HFFc6 (cell line): ENCODE results near the gene SLC6A17. TPM values are rescaled to one million over a fixed set of nuclear protein-coding genes. Genes with fewer than 3 reads are reported as not detected.

Source experiments
- DNase-seq: peaks from one replicate; pipeline ENCODE4 v3.0.0-alpha.2; 2018
- H3K27ac Mint-ChIP-seq: 2 replicates; pipeline ENCODE4 v1.8.0; 2020; ENCODE audit warnings: mild to moderate bottlenecking, mixed read lengths
- H3K27me3 Mint-ChIP-seq: 2 replicates; pipeline ENCODE4 v1.8.0; 2021; ENCODE audit warnings: mild to moderate bottlenecking, moderate library complexity, mixed read lengths; ENCODE audit not compliant: insufficient read depth
- H3K36me3 Mint-ChIP-seq: 2 replicates; pipeline ENCODE4 v1.8.0; 2021; ENCODE audit warnings: low read depth, mixed read lengths
- H3K4me1 Mint-ChIP-seq: 2 replicates; pipeline ENCODE4 v1.8.0; 2020; ENCODE audit warnings: low read depth, mixed read lengths
- H3K4me3 Mint-ChIP-seq: 2 replicates; pipeline ENCODE4 v1.8.0; 2020; ENCODE audit warnings: mild to moderate bottlenecking, moderate library complexity, mixed read lengths
- H3K9me3 Mint-ChIP-seq: 2 replicates; pipeline ENCODE4 v1.8.0; 2020; ENCODE audit warnings: mild to moderate bottlenecking, mixed read lengths
- total RNA-seq, 6 experiments: library from RNA; stranded (reverse); fragmentation: NEBNext Ultra II Directional; extraction: Animal tissue kit (Norgen Biotek cat#: 25700); gene quantifications; 2 replicates in 1 of 6; 3 replicates in 5 of 6; pipeline ENCODE4 v1.2.3, GENCODE V29; 2021
- TF ChIP-seq, protein P1 (sequence below): fragments of 200-600 bp; sonication (generic); IDR thresholded peaks from 2 replicates; pipeline ENCODE4 v1.5.0; 2021; ENCODE audit warnings: antibody characterized with exemption, mild to moderate bottlenecking

The SLC6A17 gene
- total RNA-seq, 6 experiments from 2014 or later: 1.7 to 5.3 (median 2.0) TPM

DNA sequence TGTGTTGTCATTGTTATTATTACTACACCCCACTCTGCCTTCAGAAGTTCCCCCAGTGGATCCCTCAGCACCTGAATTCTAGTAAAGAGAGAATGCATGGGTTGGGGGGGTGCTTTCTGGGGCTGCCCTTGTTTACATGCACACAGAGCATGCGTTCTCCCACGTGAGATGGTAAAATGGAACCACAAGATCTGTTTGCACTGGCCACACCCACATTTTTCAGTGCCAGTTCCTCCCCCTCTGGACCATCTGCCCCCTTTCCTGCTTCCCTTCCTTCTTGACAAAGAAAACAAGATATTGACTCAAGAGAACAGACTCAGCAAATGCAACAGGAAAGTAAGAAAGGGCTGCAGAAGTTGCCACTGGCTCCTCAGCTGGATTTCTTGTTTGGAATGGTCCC is 8.9 kb downstream of the SLC6A17 start:
- H3K9me3 Mint-ChIP-seq: no peaks in the 10 kb centered on the region
- no peak overlapping the region for H3K27ac Mint-ChIP-seq
- peaks cover 33% of the 10 kb centered on the region for H3K27me3 Mint-ChIP-seq
- H3K4me3 Mint-ChIP-seq: no peak overlapping the region
- DNase-seq: no peak
- no peaks in the 10 kb centered on the region for H3K4me1 Mint-ChIP-seq
- H3K36me3 Mint-ChIP-seq: 0 out of 2 replicates have a peak, but pooled peaks cover 6% of the 10 kb centered on the region
- TF ChIP-seq, protein P1, sequence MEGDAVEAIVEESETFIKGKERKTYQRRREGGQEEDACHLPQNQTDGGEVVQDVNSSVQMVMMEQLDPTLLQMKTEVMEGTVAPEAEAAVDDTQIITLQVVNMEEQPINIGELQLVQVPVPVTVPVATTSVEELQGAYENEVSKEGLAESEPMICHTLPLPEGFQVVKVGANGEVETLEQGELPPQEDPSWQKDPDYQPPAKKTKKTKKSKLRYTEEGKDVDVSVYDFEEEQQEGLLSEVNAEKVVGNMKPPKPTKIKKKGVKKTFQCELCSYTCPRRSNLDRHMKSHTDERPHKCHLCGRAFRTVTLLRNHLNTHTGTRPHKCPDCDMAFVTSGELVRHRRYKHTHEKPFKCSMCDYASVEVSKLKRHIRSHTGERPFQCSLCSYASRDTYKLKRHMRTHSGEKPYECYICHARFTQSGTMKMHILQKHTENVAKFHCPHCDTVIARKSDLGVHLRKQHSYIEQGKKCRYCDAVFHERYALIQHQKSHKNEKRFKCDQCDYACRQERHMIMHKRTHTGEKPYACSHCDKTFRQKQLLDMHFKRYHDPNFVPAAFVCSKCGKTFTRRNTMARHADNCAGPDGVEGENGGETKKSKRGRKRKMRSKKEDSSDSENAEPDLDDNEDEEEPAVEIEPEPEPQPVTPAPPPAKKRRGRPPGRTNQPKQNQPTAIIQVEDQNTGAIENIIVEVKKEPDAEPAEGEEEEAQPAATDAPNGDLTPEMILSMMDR: no peak

DNA sequence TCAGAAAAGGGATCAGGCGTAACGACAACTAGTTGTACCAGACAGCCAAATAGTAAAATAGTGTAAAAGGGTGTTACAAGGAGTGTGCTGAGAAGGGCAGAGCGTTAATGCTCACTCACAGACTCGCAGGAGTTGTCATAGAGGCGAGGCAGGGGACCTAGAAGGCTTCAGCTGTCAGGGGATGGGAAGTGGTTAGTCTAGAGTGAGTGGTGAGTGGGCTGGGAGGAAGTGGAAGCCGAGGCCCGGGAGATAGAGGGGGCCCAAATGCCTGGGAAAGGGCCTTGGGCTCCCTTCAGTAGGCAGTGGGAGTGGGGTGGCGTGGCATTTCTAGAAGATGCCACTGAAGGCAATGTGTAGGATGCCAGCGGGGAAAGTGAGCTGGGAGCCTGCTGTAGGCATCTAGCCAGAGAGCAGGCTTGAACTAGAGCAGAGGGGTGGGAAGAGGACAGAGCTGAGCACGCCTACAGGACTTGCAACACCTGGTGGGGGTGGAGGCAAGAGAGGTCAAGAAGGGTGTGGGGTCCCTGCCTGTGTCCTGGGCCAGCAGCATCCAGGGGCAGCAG is 10.3 kb downstream of the SLC6A17 start:
- H3K4me3 Mint-ChIP-seq: no peak overlapping the region
- 0 out of 2 replicates have a peak, but pooled peaks cover 6% of the 10 kb centered on the region for H3K36me3 Mint-ChIP-seq
- TF ChIP-seq, protein P1: no peak
- DNase-seq: no peak
- H3K9me3 Mint-ChIP-seq: no peaks in the 10 kb centered on the region
- H3K27me3 Mint-ChIP-seq: peaks cover 32% of the 10 kb centered on the region
- H3K27ac Mint-ChIP-seq: no peak overlapping the region
- no peaks in the 10 kb centered on the region for H3K4me1 Mint-ChIP-seq

DNA sequence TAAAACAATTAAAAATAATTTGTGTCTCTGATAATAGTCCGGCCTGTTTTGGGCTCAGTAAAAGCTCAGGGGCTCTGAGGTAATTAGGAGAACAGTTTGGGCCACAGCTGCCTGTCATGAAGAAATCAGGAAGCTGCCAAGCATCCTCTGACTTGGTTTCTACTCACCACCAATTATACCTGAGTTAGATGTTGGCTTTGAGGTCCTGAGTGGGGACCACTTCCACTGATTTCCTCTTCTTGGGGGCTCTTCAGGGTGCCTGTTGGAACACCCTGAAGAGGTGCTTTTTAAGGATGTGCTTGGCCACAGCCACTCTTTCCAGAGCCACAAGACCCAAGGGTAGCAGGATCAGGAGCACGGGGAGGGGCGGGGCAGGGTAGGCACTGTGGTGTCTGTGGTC is 10.9 kb downstream of the SLC6A17 start:
- Mint-ChIP-seq H3K36me3 (0 out of 2 replicates have a peak, but pooled peaks cover 6% of the 10 kb centered on the region), H3K4me1 (no peaks in the 10 kb centered on the region), H3K27me3 (peaks cover 32% of the 10 kb centered on the region), H3K9me3 (no peaks in the 10 kb centered on the region), H3K27ac (no peak overlapping the region), H3K4me3 (no peak overlapping the region)
- TF ChIP-seq, protein P1: no peak
- DNase-seq: no peak

DNA sequence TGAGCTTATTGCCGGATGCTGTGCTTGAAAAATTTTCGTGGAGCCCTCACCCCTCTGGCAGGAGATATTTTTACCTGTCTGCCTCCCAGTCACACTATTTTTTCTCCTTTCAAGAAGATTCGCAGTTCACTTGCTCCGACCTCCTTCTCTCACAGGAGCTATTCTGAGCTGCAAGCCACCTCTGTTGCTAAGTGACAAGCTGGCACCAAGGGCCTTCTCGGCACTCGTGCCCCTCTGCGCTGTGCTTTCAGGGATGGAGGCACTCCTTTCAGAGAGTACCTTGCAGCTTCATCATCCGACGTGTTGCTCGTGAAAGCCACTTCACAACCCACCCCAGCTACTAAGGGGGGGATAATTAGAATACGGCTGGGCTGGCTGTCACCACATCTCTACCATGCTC is 11.6 kb downstream of the SLC6A17 start:
- DNase-seq: no peak
- Mint-ChIP-seq H3K36me3 (0 out of 2 replicates have a peak, but pooled peaks cover 6% of the 10 kb centered on the region), H3K9me3 (no peaks in the 10 kb centered on the region), H3K27me3 (peaks cover 39% of the 10 kb centered on the region), H3K4me1 (no peaks in the 10 kb centered on the region), H3K27ac (no peak overlapping the region), H3K4me3 (no peak overlapping the region)
- TF ChIP-seq, protein P1: no peak

DNA sequence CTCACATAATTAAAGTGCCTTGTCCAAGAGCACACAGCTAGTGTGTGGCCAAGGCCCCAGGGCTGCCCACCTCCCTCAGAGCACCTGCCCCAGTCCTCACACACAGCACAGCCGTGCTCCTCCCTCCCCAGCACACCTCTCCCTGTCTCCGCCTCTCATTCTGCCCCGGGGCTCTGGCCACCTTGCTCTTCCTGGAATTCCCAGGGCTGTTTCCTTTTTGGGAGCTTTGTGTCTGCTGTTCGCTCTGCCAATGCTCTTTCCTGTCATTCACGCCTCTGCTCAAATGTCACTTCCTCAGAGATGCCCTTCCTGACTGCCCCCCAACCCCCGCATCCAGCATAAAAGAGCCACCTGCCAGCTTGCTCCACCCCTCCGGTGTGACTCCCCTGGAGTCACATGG is 13.3 kb downstream of the SLC6A17 start:
- H3K27ac Mint-ChIP-seq: no peak overlapping the region
- no peaks in the 10 kb centered on the region for H3K9me3 Mint-ChIP-seq
- DNase-seq: no peak
- no peaks in the 10 kb centered on the region for H3K4me1 Mint-ChIP-seq
- TF ChIP-seq, protein P1: no peak
- H3K36me3 Mint-ChIP-seq: 0 out of 2 replicates have a peak, but pooled peaks cover 6% of the 10 kb centered on the region
- no peak overlapping the region for H3K4me3 Mint-ChIP-seq
- peaks cover 41% of the 10 kb centered on the region for H3K27me3 Mint-ChIP-seq
